Panc1 (cell line): ENCODE results near the gene PPP1R13L. TPM values are rescaled to one million over a fixed set of nuclear protein-coding genes. Genes with fewer than 3 reads are reported as not detected.
"Not testable (repeated sequence)": the region's sequence is repeated elsewhere in the genome, so short reads cannot be mapped to it uniquely, and the experiment has no call there.

Source experiments
- ATAC-seq: fragments of 200-7000 bp; cut with Tn5 transposase; 2 replicates; pipeline ENCODE4 v1.9.1; 2020; ENCODE audit warnings: mild to moderate bottlenecking, moderate library complexity
- BruUV-seq: library from RNA; stranded (reverse); fragments of 400-500 nt; replicated peaks from 2 replicates; lab custom pipeline; 2021; lab: Mats Ljungman, UMichigan
- CTCF ChIA-PET: fragments of 300-600 bp; sonication (Branson Sonifier 250); formaldehyde crosslinking; loops from one replicate; lab custom pipeline; 2022; ENCODE audit warnings: antibody characterized with exemption; lab: Charles Lee
- POLR2A ChIA-PET: fragments of 300-600 bp; sonication (Branson Sonifier 250); formaldehyde crosslinking; loops from one replicate; lab custom pipeline; 2022; ENCODE audit warnings: antibody characterized with exemption; lab: Charles Lee
- DNase-seq: peaks from one replicate; pipeline ENCODE4 v3.0.0-alpha.2; 2010; ENCODE audit warnings: low read depth, low spot score
- H3K27ac ChIP-seq: 2 replicates; pipeline ENCODE4 v1.5.1; 2011; ENCODE audit warnings: mild to moderate bottlenecking, low read length, inconsistent platforms
- H3K27me3 ChIP-seq: fragments of 200-500 bp; sonication (Bioruptor generic); 2 replicates; pipeline ENCODE4 v1.6.0; 2014; ENCODE audit warnings: low read length, inconsistent platforms; ENCODE audit not compliant: control insufficient read depth, insufficient read depth
- H3K36me3 ChIP-seq: fragments of 200-500 bp; sonication (Bioruptor generic); 2 replicates; pipeline ENCODE4 v1.5.1; 2014; ENCODE audit warnings: inconsistent platforms, mild to moderate bottlenecking, low read length, moderate library complexity; ENCODE audit not compliant: control insufficient read depth, insufficient read depth
- H3K4me1 ChIP-seq: 2 replicates; pipeline ENCODE4 v1.5.1; 2011; ENCODE audit warnings: inconsistent platforms, mild to moderate bottlenecking, low read length, moderate library complexity; ENCODE audit not compliant: control insufficient read depth, insufficient read depth
- H3K4me3 ChIP-seq, 2 experiments: 2 replicates each; pipeline ENCODE4 v1.5.1; 2011 to 2012; ENCODE audit warnings: low read depth in 2 of 2, low read length in 2 of 2, mild to moderate bottlenecking in 2 of 2, inconsistent platforms in 1 of 2, moderate library complexity in 1 of 2
- H3K9me3 ChIP-seq: fragments of 200-500 bp; sonication (Bioruptor generic); 2 replicates; pipeline ENCODE4 v1.5.1; 2014; ENCODE audit warnings: low read depth, mild to moderate bottlenecking, inconsistent platforms, low read length, moderate library complexity; ENCODE audit not compliant: control insufficient read depth, insufficient read depth
- POLR2AphosphoS5 ChIP-seq: IDR thresholded peaks from 2 replicates; pipeline ENCODE4 v1.6.1; 2012; ENCODE audit warnings: mild to moderate bottlenecking, low read depth, low read length, moderate library complexity
- SIN3A ChIP-seq: IDR thresholded peaks from 2 replicates; pipeline ENCODE4 v1.6.1; 2012; ENCODE audit warnings: low read depth, mild to moderate bottlenecking, low read length, moderate library complexity, borderline replicate concordance; ENCODE audit not compliant: insufficient read depth
- TCF7L2 ChIP-seq: IDR thresholded peaks from 2 replicates; pipeline ENCODE4 v1.6.1; 2011; ENCODE audit warnings: mild to moderate bottlenecking, low read depth, low read length, inconsistent platforms
- in situ Hi-C: cut with HindIII; loops from 2 replicates; pipeline ENCODE4 v1.10.0; 2016; ENCODE audit warnings: low sequenced_read_pairs, low pct_unique_long_range_greater_than_20kb
- intact Hi-C: fragments of 100-400 bp; cut with micrococcal nuclease; formaldehyde crosslinking; loops from one replicate; pipeline ENCODE4 v1.10.0; 2022; ENCODE audit not compliant: unreplicated experiment
- total RNA-seq: library from RNA; stranded (reverse); gene quantifications from one replicate; pipeline ENCODE4 v1.2.1, GENCODE V29; 2021; ENCODE audit not compliant: unreplicated experiment
- TF ChIP-seq, protein P1 (sequence below): fragments of 450-650 bp; IDR thresholded peaks from 2 replicates; pipeline ENCODE4 v1.5.1; 2017; ENCODE audit warnings: mild to moderate bottlenecking
- TF ChIP-seq, protein P2 (sequence below), 2 experiments: IDR thresholded peaks; 2 replicates each; pipeline ENCODE4 v1.6.1; 2011 to 2012; ENCODE audit warnings: low read depth in 2 of 2, control low read depth in 1 of 2, low read length in 1 of 2, mild to moderate bottlenecking in 1 of 2, moderate library complexity in 1 of 2; ENCODE audit not compliant: insufficient read depth in 1 of 2

The PPP1R13L gene
- total RNA-seq, 1 experiment from 2014 or later = 39.1 TPM

DNA sequence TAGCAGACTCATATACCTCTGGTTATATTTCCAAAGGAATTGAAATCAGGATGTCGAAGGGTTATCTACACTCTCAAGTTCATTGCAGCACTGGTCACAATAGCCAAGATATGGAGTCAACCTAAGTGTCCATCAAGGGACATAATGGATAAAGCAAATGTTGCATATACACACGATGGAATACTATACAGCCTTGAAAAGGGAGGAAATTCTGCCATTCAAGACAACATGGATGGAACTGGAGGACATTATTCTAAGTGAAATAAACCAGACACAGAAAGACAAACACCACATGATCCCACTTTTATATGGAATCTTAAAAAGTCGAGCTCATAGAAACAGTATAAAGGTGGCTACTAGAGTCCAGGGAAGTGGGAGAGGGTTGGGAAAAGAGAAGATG lies 32.5 kb upstream of the PPP1R13L start:
- Histone ChIP-seq H3K9me3 (no peaks in the 10 kb centered on the region), H3K36me3 (no peaks in the 10 kb centered on the region), H3K4me3 (no peak overlapping the region), H3K27ac (no peak overlapping the region), H3K27me3 (no peaks in the 10 kb centered on the region), H3K4me1 (peaks cover 4% of the 10 kb centered on the region)
- no peak for ATAC-seq
- in situ Hi-C loops = no loop called here
- CTCF ChIA-PET = no interaction called here
- intact Hi-C loops = no loop called here
- TF ChIP-seq, protein P1, sequence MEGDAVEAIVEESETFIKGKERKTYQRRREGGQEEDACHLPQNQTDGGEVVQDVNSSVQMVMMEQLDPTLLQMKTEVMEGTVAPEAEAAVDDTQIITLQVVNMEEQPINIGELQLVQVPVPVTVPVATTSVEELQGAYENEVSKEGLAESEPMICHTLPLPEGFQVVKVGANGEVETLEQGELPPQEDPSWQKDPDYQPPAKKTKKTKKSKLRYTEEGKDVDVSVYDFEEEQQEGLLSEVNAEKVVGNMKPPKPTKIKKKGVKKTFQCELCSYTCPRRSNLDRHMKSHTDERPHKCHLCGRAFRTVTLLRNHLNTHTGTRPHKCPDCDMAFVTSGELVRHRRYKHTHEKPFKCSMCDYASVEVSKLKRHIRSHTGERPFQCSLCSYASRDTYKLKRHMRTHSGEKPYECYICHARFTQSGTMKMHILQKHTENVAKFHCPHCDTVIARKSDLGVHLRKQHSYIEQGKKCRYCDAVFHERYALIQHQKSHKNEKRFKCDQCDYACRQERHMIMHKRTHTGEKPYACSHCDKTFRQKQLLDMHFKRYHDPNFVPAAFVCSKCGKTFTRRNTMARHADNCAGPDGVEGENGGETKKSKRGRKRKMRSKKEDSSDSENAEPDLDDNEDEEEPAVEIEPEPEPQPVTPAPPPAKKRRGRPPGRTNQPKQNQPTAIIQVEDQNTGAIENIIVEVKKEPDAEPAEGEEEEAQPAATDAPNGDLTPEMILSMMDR = no peak
- TF ChIP-seq, protein P2, sequence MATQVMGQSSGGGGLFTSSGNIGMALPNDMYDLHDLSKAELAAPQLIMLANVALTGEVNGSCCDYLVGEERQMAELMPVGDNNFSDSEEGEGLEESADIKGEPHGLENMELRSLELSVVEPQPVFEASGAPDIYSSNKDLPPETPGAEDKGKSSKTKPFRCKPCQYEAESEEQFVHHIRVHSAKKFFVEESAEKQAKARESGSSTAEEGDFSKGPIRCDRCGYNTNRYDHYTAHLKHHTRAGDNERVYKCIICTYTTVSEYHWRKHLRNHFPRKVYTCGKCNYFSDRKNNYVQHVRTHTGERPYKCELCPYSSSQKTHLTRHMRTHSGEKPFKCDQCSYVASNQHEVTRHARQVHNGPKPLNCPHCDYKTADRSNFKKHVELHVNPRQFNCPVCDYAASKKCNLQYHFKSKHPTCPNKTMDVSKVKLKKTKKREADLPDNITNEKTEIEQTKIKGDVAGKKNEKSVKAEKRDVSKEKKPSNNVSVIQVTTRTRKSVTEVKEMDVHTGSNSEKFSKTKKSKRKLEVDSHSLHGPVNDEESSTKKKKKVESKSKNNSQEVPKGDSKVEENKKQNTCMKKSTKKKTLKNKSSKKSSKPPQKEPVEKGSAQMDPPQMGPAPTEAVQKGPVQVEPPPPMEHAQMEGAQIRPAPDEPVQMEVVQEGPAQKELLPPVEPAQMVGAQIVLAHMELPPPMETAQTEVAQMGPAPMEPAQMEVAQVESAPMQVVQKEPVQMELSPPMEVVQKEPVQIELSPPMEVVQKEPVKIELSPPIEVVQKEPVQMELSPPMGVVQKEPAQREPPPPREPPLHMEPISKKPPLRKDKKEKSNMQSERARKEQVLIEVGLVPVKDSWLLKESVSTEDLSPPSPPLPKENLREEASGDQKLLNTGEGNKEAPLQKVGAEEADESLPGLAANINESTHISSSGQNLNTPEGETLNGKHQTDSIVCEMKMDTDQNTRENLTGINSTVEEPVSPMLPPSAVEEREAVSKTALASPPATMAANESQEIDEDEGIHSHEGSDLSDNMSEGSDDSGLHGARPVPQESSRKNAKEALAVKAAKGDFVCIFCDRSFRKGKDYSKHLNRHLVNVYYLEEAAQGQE (IDR thresholded peaks at IDR 0.05; ENCODE audit: insufficient read depth in 1 of 2, low read depth in 2 of 2, low read length in 1 of 2) = no peak
- TF ChIP-seq SIN3A (no peak), POLR2AphosphoS5 (no peak), TCF7L2 (no peak)
- DNase-seq = no peak
- no TSS peak for BruUV-seq
- POLR2A ChIA-PET = no interaction called here

DNA sequence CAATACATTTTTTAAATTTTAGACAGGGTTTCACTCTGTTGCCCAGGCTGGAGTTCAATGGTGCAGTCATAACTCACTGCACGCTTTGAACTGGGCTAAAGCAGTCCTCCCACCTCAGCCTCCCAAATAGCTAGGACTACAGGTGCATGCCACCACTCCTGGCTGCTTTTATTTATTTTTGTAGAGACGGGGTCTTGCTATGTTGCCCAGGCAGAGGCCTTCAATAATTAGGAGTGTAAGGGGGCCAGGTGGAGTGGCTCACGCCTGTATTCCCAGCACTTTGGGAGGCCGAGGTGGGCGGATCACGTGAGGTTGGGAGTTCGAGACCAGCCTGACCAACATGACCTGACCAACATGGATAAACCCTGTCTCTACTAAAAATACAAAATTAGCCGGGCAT lies 27.7 kb upstream of the PPP1R13L start:
- intact Hi-C loops, CTCF ChIA-PET, POLR2A ChIA-PET, DNase-seq, ATAC-seq, H3K4me1 ChIP-seq, in situ Hi-C loops, H3K27me3 ChIP-seq, BruUV-seq, H3K27ac ChIP-seq, H3K4me3 ChIP-seq, H3K9me3 ChIP-seq, H3K36me3 ChIP-seq: not testable (repeated sequence)

DNA sequence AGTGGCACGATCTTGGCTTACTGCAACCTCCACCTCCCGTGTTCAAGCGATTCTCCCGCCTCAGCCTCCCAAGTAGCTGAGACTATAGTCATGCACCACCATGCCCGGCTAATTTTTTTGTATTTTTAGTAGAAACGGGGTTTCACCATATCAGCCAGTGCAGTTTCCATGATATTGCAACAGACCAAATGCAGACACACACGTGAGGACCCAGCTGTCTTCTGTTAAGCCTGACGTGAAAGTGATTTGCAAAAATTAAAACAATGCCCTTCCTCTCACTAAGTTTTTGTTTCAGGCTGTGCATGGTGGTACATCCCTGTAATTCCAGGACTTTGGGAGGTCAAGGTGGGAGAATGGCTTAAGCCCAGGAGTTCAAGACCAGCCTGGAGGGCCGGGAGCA lies 26.1 kb upstream of the PPP1R13L start:
- H3K4me3 ChIP-seq, H3K36me3 ChIP-seq, H3K9me3 ChIP-seq, CTCF ChIA-PET, H3K4me1 ChIP-seq, BruUV-seq, ATAC-seq, intact Hi-C loops, H3K27ac ChIP-seq, in situ Hi-C loops, H3K27me3 ChIP-seq, DNase-seq: not testable (repeated sequence)
- POLR2A ChIA-PET = interaction anchor here (0.5 to 0.7 kb wide), 2 partner anchors 45 to 171 kb away, joined by 3 to 5 read pairs; no protein-coding TSS in a partner anchor

DNA sequence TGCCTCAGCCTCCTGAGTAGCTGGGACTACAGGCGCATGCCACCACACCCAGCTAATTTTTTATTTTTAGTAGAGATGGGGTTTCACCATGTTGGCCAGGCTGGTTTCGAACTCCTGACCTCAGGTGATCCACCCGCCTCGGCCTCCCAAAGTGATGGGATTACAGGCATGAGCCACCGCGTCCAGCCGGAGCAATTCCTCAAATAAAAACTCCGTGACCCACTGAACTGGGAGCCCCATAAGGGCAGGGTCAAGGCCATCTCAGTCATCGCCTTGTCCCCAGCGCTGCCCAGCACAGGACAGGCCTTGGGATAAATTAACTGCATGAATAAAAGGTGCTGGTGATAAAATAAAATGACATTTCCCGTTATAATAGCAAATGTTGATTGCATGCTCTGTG lies 25.0 kb upstream of the PPP1R13L start:
- H3K4me3 ChIP-seq, POLR2A ChIA-PET, H3K27me3 ChIP-seq, H3K9me3 ChIP-seq, intact Hi-C loops, ATAC-seq, in situ Hi-C loops, H3K36me3 ChIP-seq, DNase-seq, CTCF ChIA-PET, BruUV-seq, H3K27ac ChIP-seq: not testable (repeated sequence)
- peaks cover 14% of the 10 kb centered on the region for H3K4me1 ChIP-seq
